Psoas muscle (tissue), 8 donors: ENCODE data around the gene CUTC. TPM values are rescaled to one million over a fixed set of nuclear protein-coding genes. Genes with fewer than 3 reads are reported as not detected.

Source experiments
- ATAC-seq, 4 donors: fragments of 200-7000 bp; cut with Tn5 transposase; one replicate each; pipeline ENCODE4 v1.9.1; 2020; ENCODE audit warnings: moderate library complexity in 3 of 4, mild to moderate bottlenecking in 2 of 4
- DNase-seq, 2 donors: peaks; one replicate each; pipeline ENCODE4 v3.0.0-alpha.2; 2020
- H3K27ac ChIP-seq: fragments of 200-600 bp; one replicate; pipeline ENCODE4 v1.8.0; 2022
- H3K27me3 ChIP-seq, 3 donors: fragments of 200-600 bp in 1 of 3; one replicate each; pipeline versions ENCODE4 v1.6.1 to v1.8.0; 2013 to 2022; ENCODE audit warnings: low read length in 2 of 3, mild to moderate bottlenecking in 2 of 3, moderate library complexity in 1 of 3; ENCODE audit not compliant: insufficient read depth in 3 of 3
- H3K36me3 ChIP-seq, 2 donors: fragments of 200-600 bp in 1 of 2; one replicate each; pipeline versions ENCODE4 v1.6.1 to v1.8.0; 2013 to 2022; ENCODE audit warnings: low read depth in 1 of 2, mild to moderate bottlenecking in 1 of 2, moderate library complexity in 1 of 2; ENCODE audit not compliant: insufficient read depth in 1 of 2
- H3K4me1 ChIP-seq: fragments of 200-600 bp; one replicate; pipeline ENCODE4 v1.8.0; 2022
- H3K4me3 ChIP-seq: fragments of 200-600 bp; one replicate; pipeline ENCODE4 v1.8.0; 2022; ENCODE audit warnings: mild to moderate bottlenecking
- H3K9me3 ChIP-seq: fragments of 200-600 bp; one replicate; pipeline ENCODE4 v1.8.0; 2022
- CTCF ChIP-seq: fragments of 200-600 bp; IDR thresholded peaks from one replicate; pipeline ENCODE4 v1.8.0; 2022; ENCODE audit warnings: antibody characterized with exemption
- WGBS, 3 donors: extraction: QIAGEN DNeasy Blood & Tissue Kit; methylation state at CpG; one replicate each; pipeline versions ENCODE4 v1.1.6 to v1.1.7; 2013; 5-methylcytosine and 5-hydroxymethylcytosine counted together
- intact Hi-C, 2 donors: fragments of 100-400 bp; cut with DNase I; formaldehyde crosslinking; loops; one replicate each; pipeline versions ENCODE4 v1.11.0 to v1.14.2; 2022
- polyA plus RNA-seq, 3 donors: library from polyadenylated mRNA; stranded (reverse); fragments of 200-250 nt; gene quantifications; one replicate each; pipeline ENCODE4 v1.2.3, GENCODE V29; 2013
- total RNA-seq, 4 donors: library from RNA; stranded (reverse); fragmentation: NEBNext Ultra II Directional in 2 of 4; extraction: Animal tissue kit (Norgen Biotek cat#: 25700) in 2 of 4; gene quantifications; one replicate each; pipeline versions ENCODE4 v1.2.1 to v1.2.4, GENCODE V29; 2021 to 2023
- donor health status: healthy with polysubstance abuse.
- donor health status: DM: no; HTN: no; CAD: no; lungs with moderate emphysema.
- donor health status: Bipolar disorder and iron deficiency.
- donor health status: healthy.
- donor health status: DM: yes; HTN: yes; CAD: no.
- donor health status: DM: no; HTN: no; CAD: no.
- donor health status: DM: no; HTN: no; CAD: no.
- donor health status: DM: yes; HTN: yes; CAD: no.

Gene CUTC
- total and polyA plus RNA-seq, 7 donors = 52.8 to 179 (median 132) TPM

DNA sequence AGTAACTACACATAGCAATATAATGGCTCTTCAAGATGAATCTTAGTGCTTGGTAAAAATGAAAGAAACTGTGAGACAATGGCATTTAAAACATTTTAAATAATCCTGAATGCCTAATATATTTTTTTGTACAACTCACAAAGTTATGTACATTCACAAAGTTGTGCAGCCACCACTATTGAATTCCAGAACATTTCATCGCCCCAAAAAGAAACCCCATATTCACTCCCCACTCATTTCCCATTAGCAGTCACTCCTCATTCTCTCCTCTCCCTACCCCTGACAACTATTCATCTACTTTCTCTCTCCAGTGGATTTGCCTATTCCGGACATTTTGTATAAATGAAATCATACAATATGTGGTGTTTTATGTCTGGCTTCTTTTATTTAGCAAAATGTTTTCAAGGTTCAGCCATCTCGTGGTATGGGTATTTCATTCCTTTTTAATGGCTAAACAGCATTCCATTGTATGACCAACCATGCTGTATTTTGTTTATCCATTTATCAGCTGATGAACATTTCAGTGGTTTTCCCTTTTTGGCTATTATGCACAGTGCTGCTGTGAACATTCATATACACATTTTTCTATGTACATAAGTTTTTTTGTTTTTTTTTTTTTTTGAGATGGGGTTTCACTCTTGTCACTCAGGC lies 38.0 kb upstream of the CUTC start:
- no peak overlapping the region for H3K27ac ChIP-seq
- peaks cover 3 to 47% of the 10 kb centered on the region in 2 donors for H3K36me3 ChIP-seq
- no peaks in the 10 kb centered on the region for H3K27me3 ChIP-seq
- WGBS, 3 donors = 93 to 96% (median 93%) methylated on average over 3 of the region's 3 CpGs
- ATAC-seq = no peak
- H3K4me1 ChIP-seq = no peaks in the 10 kb centered on the region
- H3K9me3 ChIP-seq = no peaks in the 10 kb centered on the region
- TF ChIP-seq CTCF = no peak
- DNase-seq = no peak
- intact Hi-C loops = no loop called here
- H3K4me3 ChIP-seq = no peak overlapping the region

DNA sequence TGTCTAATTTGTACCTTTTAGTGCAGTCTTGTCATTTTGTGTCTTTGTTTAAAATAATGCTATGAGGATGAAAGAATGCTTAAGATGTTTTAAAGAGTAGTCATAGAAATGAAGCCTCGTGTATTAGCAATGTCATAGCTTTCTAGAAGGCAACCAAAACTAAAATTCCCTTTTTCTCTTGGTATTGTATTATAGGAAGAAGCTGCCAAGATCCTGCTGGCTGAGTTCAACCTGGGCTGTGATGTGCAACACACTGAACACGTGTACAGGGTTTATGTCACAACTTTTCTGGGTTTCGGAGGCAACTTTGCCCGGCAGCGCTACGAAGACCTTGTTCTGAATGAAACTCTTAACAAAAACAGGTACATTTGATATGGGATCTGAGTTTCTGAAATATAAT lies 36.3 kb upstream of the CUTC start:
- H3K36me3 ChIP-seq = peaks cover 3 to 47% of the 10 kb centered on the region in 2 donors
- DNase-seq (no peak), ATAC-seq (no peak)
- intact Hi-C loops = no loop called here
- 92 to 93% (median 93%) methylated on average over 6 of the region's 6 CpGs for WGBS, 3 donors
- no peaks in the 10 kb centered on the region for H3K4me1 ChIP-seq
- H3K27ac ChIP-seq = no peak overlapping the region
- no peak for TF ChIP-seq CTCF
- no peaks in the 10 kb centered on the region for H3K27me3 ChIP-seq
- no peak overlapping the region for H3K4me3 ChIP-seq
- no peaks in the 10 kb centered on the region for H3K9me3 ChIP-seq

GRCh38 chr10:99698504-99699080 lies 33.4 kb upstream of the CUTC start:
- intact Hi-C loops = no loop called here
- Histone ChIP-seq H3K4me1 (no peaks in the 10 kb centered on the region), H3K4me3 (no peak overlapping the region), H3K27me3 (no peaks in the 10 kb centered on the region), H3K27ac (no peak overlapping the region), H3K9me3 (no peaks in the 10 kb centered on the region), H3K36me3 (peaks cover 0 to 47% of the 10 kb centered on the region in 2 donors)
- no peak for TF ChIP-seq CTCF
- DNase-seq = no peak
- no peak for ATAC-seq
- 80 to 87% (median 82%) methylated on average over 8 of the region's 8 CpGs for WGBS, 3 donors

DNA sequence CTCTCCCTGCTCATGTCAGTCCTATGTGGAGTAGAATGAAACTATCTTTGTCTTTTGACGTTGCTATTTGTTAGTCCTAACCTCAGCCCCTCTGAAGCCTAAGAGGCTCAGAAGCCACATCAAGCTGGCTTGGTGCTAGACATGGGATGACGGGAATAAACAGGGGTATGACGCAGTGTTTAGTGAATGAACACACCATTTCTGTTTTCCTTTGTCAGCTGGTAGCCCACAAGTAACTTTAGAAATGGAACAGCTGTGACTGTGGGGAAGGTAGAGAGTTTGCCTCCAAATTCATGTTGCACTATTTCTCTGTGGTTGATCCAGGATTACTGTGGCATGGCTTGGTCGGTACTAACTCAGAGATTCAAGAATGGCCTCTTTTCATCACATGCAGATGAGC lies 31.4 kb upstream of the CUTC start:
- no peak for DNase-seq
- H3K36me3 ChIP-seq = peaks cover 3 to 63% of the 10 kb centered on the region in 2 donors
- intact Hi-C loops = no loop called here
- H3K9me3 ChIP-seq = no peaks in the 10 kb centered on the region
- H3K27me3 ChIP-seq = no peaks in the 10 kb centered on the region
- no peak overlapping the region for H3K4me3 ChIP-seq
- peak in 3 of 4 donors; percentile 65 to 79 (median 74) for ATAC-seq
- H3K4me1 ChIP-seq = no peaks in the 10 kb centered on the region
- TF ChIP-seq CTCF = no peak
- 64 to 71% (median 66%) methylated on average over 4 of the region's 4 CpGs for WGBS, 3 donors
- H3K27ac ChIP-seq = no peak overlapping the region
